Measurements from ENCODE around the gene FCHSD1.

The FCHSD1 gene

GRCh38 chr5:141650851-141651727, at the start of gene FCHSD1:
FCHSD1 (minus strand) TSS chr5:141651418; CDS start chr5:141651368, 50 bp downstream.
- DNase-seq (ENCODE audit: low read depth), result no peak
- H3K4me3 ChIP-seq (ENCODE audit: low read depth, low read length), result peak within 1 kb of the TSS; percentile 41
- no peak for TF ChIP-seq CTCF (IDR thresholded peaks at IDR 0.05; ENCODE audit: control insufficient read depth, extremely low read depth, insufficient read depth)

GRCh38 chr5:141697586-141697985, 46.4 kb upstream of the FCHSD1 start:
- no peak overlapping the region for H3K4me3 ChIP-seq (ENCODE audit: low read depth, low read length)
- DNase-seq (ENCODE audit: low read depth), result no peak
- no peak for TF ChIP-seq CTCF (IDR thresholded peaks at IDR 0.05; ENCODE audit: control insufficient read depth, extremely low read depth, insufficient read depth)

GRCh38 chr5:141696431-141696830, 45.2 kb upstream of the FCHSD1 start:
- DNase-seq (ENCODE audit: low read depth), result no peak
- H3K4me3 ChIP-seq (ENCODE audit: low read depth, low read length), result no peak overlapping the region
- TF ChIP-seq CTCF (IDR thresholded peaks at IDR 0.05; ENCODE audit: control insufficient read depth, extremely low read depth, insufficient read depth), result no peak

GRCh38 chr5:141695627-141696215, 44.5 kb upstream of the FCHSD1 start:
- DNase-seq (ENCODE audit: low read depth), result no peak
- no peak overlapping the region for H3K4me3 ChIP-seq (ENCODE audit: low read depth, low read length)
- no peak for TF ChIP-seq CTCF (IDR thresholded peaks at IDR 0.05; ENCODE audit: control insufficient read depth, extremely low read depth, insufficient read depth)

- TF ChIP-seq CTCF (IDR thresholded peaks at IDR 0.05; ENCODE audit: control insufficient read depth, extremely low read depth, insufficient read depth), result no peak
- DNase-seq (ENCODE audit: low read depth), result no peak
- no peak overlapping the region for H3K4me3 ChIP-seq (ENCODE audit: low read depth, low read length)
Observed at GRCh38 chr5:141694479-141694878, 43.3 kb upstream of the FCHSD1 start.

GRCh38 chr5:141692919-141693725, 41.9 kb upstream of the FCHSD1 start:
- H3K4me3 ChIP-seq (ENCODE audit: low read depth, low read length), result no peak overlapping the region
- no peak for DNase-seq (ENCODE audit: low read depth)
- TF ChIP-seq CTCF (IDR thresholded peaks at IDR 0.05; ENCODE audit: control insufficient read depth, extremely low read depth, insufficient read depth), result no peak

Data from LNCaP clone FGC (cell line).